HUES6 (cell line): ENCODE data around the gene LRRC7.

Source experiments
- H3K27ac ChIP-seq: 2 replicates; pipeline ENCODE4 v1.7.0; 2013; ENCODE audit warnings: low read depth, mild to moderate bottlenecking, low read length, inconsistent platforms
- H3K27me3 ChIP-seq: 2 replicates; pipeline ENCODE4 v1.6.1; 2013; ENCODE audit warnings: low read length; ENCODE audit not compliant: control insufficient read depth, insufficient read depth
- H3K36me3 ChIP-seq: 2 replicates; pipeline ENCODE4 v1.6.1; 2013; ENCODE audit warnings: low read length; ENCODE audit not compliant: control insufficient read depth, insufficient read depth
- H3K4me1 ChIP-seq: 2 replicates; pipeline ENCODE4 v1.6.1; 2013; ENCODE audit warnings: low read length; ENCODE audit not compliant: control insufficient read depth, insufficient read depth
- H3K4me3 ChIP-seq: 2 replicates; pipeline ENCODE4 v1.5.1; 2013; ENCODE audit warnings: low read depth, low read length
- H3K9ac ChIP-seq: one replicate; pipeline ENCODE4 v1.6.1; 2013; ENCODE audit warnings: mild to moderate bottlenecking, low read length
- H3K9me3 ChIP-seq: 2 replicates; pipeline ENCODE4 v1.6.1; 2013; ENCODE audit warnings: low read depth, low read length; ENCODE audit not compliant: control insufficient read depth, insufficient read depth

LRRC7 gene

GRCh38 chr1:69967245-69967766 lies 399.6 kb downstream of the LRRC7 start:
- no peaks in the 10 kb centered on the region for H3K9me3 ChIP-seq
- H3K4me3 ChIP-seq: no peak overlapping the region
- no peak overlapping the region for H3K9ac ChIP-seq
- H3K27ac ChIP-seq: no peak overlapping the region
- no peaks in the 10 kb centered on the region for H3K27me3 ChIP-seq
- H3K36me3 ChIP-seq: no peaks in the 10 kb centered on the region
- no peaks in the 10 kb centered on the region; the same call in 1 of the 2 replicates for H3K4me1 ChIP-seq

- no peaks in the 10 kb centered on the region for H3K4me1 ChIP-seq
- H3K4me3 ChIP-seq: no peak overlapping the region
- H3K9ac ChIP-seq: no peak overlapping the region
- no peaks in the 10 kb centered on the region for H3K36me3 ChIP-seq
- no peaks in the 10 kb centered on the region for H3K27me3 ChIP-seq
- no peaks in the 10 kb centered on the region for H3K9me3 ChIP-seq
- H3K27ac ChIP-seq: no peak overlapping the region
Measured at GRCh38 chr1:69976896-69977295, 409.2 kb downstream of the LRRC7 start.

GRCh38 chr1:69982992-69983391 lies 415.3 kb downstream of the LRRC7 start:
- H3K4me1 ChIP-seq: no peaks in the 10 kb centered on the region
- H3K4me3 ChIP-seq: no peak overlapping the region
- H3K27ac ChIP-seq: no peak overlapping the region
- H3K27me3 ChIP-seq: no peaks in the 10 kb centered on the region
- no peak overlapping the region for H3K9ac ChIP-seq
- no peaks in the 10 kb centered on the region for H3K9me3 ChIP-seq
- no peaks in the 10 kb centered on the region for H3K36me3 ChIP-seq

- H3K4me3 ChIP-seq: no peak overlapping the region
- no peaks in the 10 kb centered on the region for H3K36me3 ChIP-seq
- H3K9me3 ChIP-seq: no peaks in the 10 kb centered on the region
- no peaks in the 10 kb centered on the region for H3K4me1 ChIP-seq
- H3K27me3 ChIP-seq: no peaks in the 10 kb centered on the region
- H3K27ac ChIP-seq: no peak overlapping the region
- no peak overlapping the region for H3K9ac ChIP-seq
Measured at GRCh38 chr1:69985376-69985775, 417.7 kb downstream of the LRRC7 start.

- no peaks in the 10 kb centered on the region for H3K4me1 ChIP-seq
- no peaks in the 10 kb centered on the region for H3K27me3 ChIP-seq
- no peak overlapping the region for H3K9ac ChIP-seq
- H3K4me3 ChIP-seq: no peak overlapping the region
- H3K27ac ChIP-seq: no peak overlapping the region
- no peaks in the 10 kb centered on the region for H3K36me3 ChIP-seq
- H3K9me3 ChIP-seq: no peaks in the 10 kb centered on the region
Measured at GRCh38 chr1:69985901-69986439, 418.2 kb downstream of the LRRC7 start.

GRCh38 chr1:69987881-69988280 lies 420.2 kb downstream of the LRRC7 start:
- Histone ChIP-seq H3K9ac (no peak overlapping the region), H3K27ac (no peak overlapping the region), H3K9me3 (no peaks in the 10 kb centered on the region), H3K4me3 (no peak overlapping the region), H3K36me3 (no peaks in the 10 kb centered on the region), H3K4me1 (no peaks in the 10 kb centered on the region), H3K27me3 (no peaks in the 10 kb centered on the region)

GRCh38 chr1:69991644-69992043 lies 423.9 kb downstream of the LRRC7 start:
- Histone ChIP-seq H3K9me3 (no peaks in the 10 kb centered on the region), H3K9ac (no peak overlapping the region), H3K36me3 (no peaks in the 10 kb centered on the region), H3K27ac (no peak overlapping the region), H3K4me1 (no peaks in the 10 kb centered on the region), H3K4me3 (no peak overlapping the region), H3K27me3 (no peaks in the 10 kb centered on the region)

GRCh38 chr1:69992594-69992993 lies 424.9 kb downstream of the LRRC7 start:
- Histone ChIP-seq H3K4me1 (no peaks in the 10 kb centered on the region), H3K9me3 (no peaks in the 10 kb centered on the region), H3K9ac (no peak overlapping the region), H3K36me3 (no peaks in the 10 kb centered on the region), H3K27ac (no peak overlapping the region), H3K4me3 (no peak overlapping the region), H3K27me3 (no peaks in the 10 kb centered on the region)

- Histone ChIP-seq H3K4me1 (no peaks in the 10 kb centered on the region), H3K36me3 (no peaks in the 10 kb centered on the region), H3K9me3 (no peaks in the 10 kb centered on the region), H3K4me3 (no peak overlapping the region), H3K27me3 (no peaks in the 10 kb centered on the region), H3K27ac (no peak overlapping the region), H3K9ac (no peak overlapping the region)
Measured at GRCh38 chr1:69993810-69994209, 426.1 kb downstream of the LRRC7 start.

- no peaks in the 10 kb centered on the region for H3K4me1 ChIP-seq
- H3K27ac ChIP-seq: no peak overlapping the region
- no peak overlapping the region for H3K4me3 ChIP-seq
- H3K9ac ChIP-seq: no peak overlapping the region
- H3K36me3 ChIP-seq: no peaks in the 10 kb centered on the region
- H3K27me3 ChIP-seq: no peaks in the 10 kb centered on the region
- H3K9me3 ChIP-seq: no peaks in the 10 kb centered on the region
Measured at GRCh38 chr1:69994241-69994640, 426.5 kb downstream of the LRRC7 start.

GRCh38 chr1:69998847-69999246 lies 431.1 kb downstream of the LRRC7 start:
- H3K27me3 ChIP-seq: no peaks in the 10 kb centered on the region
- H3K36me3 ChIP-seq: no peaks in the 10 kb centered on the region
- H3K4me1 ChIP-seq: no peaks in the 10 kb centered on the region
- no peak overlapping the region for H3K4me3 ChIP-seq
- no peaks in the 10 kb centered on the region for H3K9me3 ChIP-seq
- H3K9ac ChIP-seq: no peak overlapping the region
- H3K27ac ChIP-seq: no peak overlapping the region
